Panc1 (cell line): Measurements from ENCODE around the gene BRD4. TPM values are rescaled to one million over a fixed set of nuclear protein-coding genes. Genes with fewer than 3 reads are reported as not detected.

ENCODE experiments used
- ATAC-seq: fragments of 200-7000 bp; cut with Tn5 transposase; 2 replicates; pipeline ENCODE4 v1.9.1; 2020; ENCODE audit warnings: mild to moderate bottlenecking, moderate library complexity
- BruUV-seq: library from RNA; stranded (reverse); fragments of 400-500 nt; replicated peaks from 2 replicates; lab custom pipeline; 2021; lab: Mats Ljungman, UMichigan
- CTCF ChIA-PET: fragments of 300-600 bp; sonication (Branson Sonifier 250); formaldehyde crosslinking; loops from one replicate; lab custom pipeline; 2022; ENCODE audit warnings: antibody characterized with exemption; lab: Charles Lee
- POLR2A ChIA-PET: fragments of 300-600 bp; sonication (Branson Sonifier 250); formaldehyde crosslinking; loops from one replicate; lab custom pipeline; 2022; ENCODE audit warnings: antibody characterized with exemption; lab: Charles Lee
- DNase-seq: peaks from one replicate; pipeline ENCODE4 v3.0.0-alpha.2; 2010; ENCODE audit warnings: low read depth, low spot score
- H3K27ac ChIP-seq: 2 replicates; pipeline ENCODE4 v1.5.1; 2011; ENCODE audit warnings: mild to moderate bottlenecking, low read length, inconsistent platforms
- H3K27me3 ChIP-seq: fragments of 200-500 bp; sonication (Bioruptor generic); 2 replicates; pipeline ENCODE4 v1.6.0; 2014; ENCODE audit warnings: low read length, inconsistent platforms; ENCODE audit not compliant: control insufficient read depth, insufficient read depth
- H3K36me3 ChIP-seq: fragments of 200-500 bp; sonication (Bioruptor generic); 2 replicates; pipeline ENCODE4 v1.5.1; 2014; ENCODE audit warnings: inconsistent platforms, mild to moderate bottlenecking, low read length, moderate library complexity; ENCODE audit not compliant: control insufficient read depth, insufficient read depth
- H3K4me1 ChIP-seq: 2 replicates; pipeline ENCODE4 v1.5.1; 2011; ENCODE audit warnings: inconsistent platforms, mild to moderate bottlenecking, low read length, moderate library complexity; ENCODE audit not compliant: control insufficient read depth, insufficient read depth
- H3K4me3 ChIP-seq, 2 experiments: 2 replicates each; pipeline ENCODE4 v1.5.1; 2011 to 2012; ENCODE audit warnings: low read depth in 2 of 2, low read length in 2 of 2, mild to moderate bottlenecking in 2 of 2, inconsistent platforms in 1 of 2, moderate library complexity in 1 of 2
- H3K9me3 ChIP-seq: fragments of 200-500 bp; sonication (Bioruptor generic); 2 replicates; pipeline ENCODE4 v1.5.1; 2014; ENCODE audit warnings: low read depth, mild to moderate bottlenecking, inconsistent platforms, low read length, moderate library complexity; ENCODE audit not compliant: control insufficient read depth, insufficient read depth
- POLR2AphosphoS5 ChIP-seq: IDR thresholded peaks from 2 replicates; pipeline ENCODE4 v1.6.1; 2012; ENCODE audit warnings: mild to moderate bottlenecking, low read depth, low read length, moderate library complexity
- SIN3A ChIP-seq: IDR thresholded peaks from 2 replicates; pipeline ENCODE4 v1.6.1; 2012; ENCODE audit warnings: low read depth, mild to moderate bottlenecking, low read length, moderate library complexity, borderline replicate concordance; ENCODE audit not compliant: insufficient read depth
- TCF7L2 ChIP-seq: IDR thresholded peaks from 2 replicates; pipeline ENCODE4 v1.6.1; 2011; ENCODE audit warnings: mild to moderate bottlenecking, low read depth, low read length, inconsistent platforms
- in situ Hi-C: cut with HindIII; loops from 2 replicates; pipeline ENCODE4 v1.10.0; 2016; ENCODE audit warnings: low sequenced_read_pairs, low pct_unique_long_range_greater_than_20kb
- intact Hi-C: fragments of 100-400 bp; cut with micrococcal nuclease; formaldehyde crosslinking; loops from one replicate; pipeline ENCODE4 v1.10.0; 2022; ENCODE audit not compliant: unreplicated experiment
- total RNA-seq: library from RNA; stranded (reverse); gene quantifications from one replicate; pipeline ENCODE4 v1.2.1, GENCODE V29; 2021; ENCODE audit not compliant: unreplicated experiment
- TF ChIP-seq, protein P1 (sequence below), 2 experiments: IDR thresholded peaks; 2 replicates each; pipeline ENCODE4 v1.6.1; 2011 to 2012; ENCODE audit warnings: low read depth in 2 of 2, control low read depth in 1 of 2, low read length in 1 of 2, mild to moderate bottlenecking in 1 of 2, moderate library complexity in 1 of 2; ENCODE audit not compliant: insufficient read depth in 1 of 2
- TF ChIP-seq, protein P2 (sequence below): fragments of 450-650 bp; IDR thresholded peaks from 2 replicates; pipeline ENCODE4 v1.5.1; 2017; ENCODE audit warnings: mild to moderate bottlenecking

BRD4 gene
- total RNA-seq, 1 experiment from 2014 or later: 102 TPM

GRCh38 chr19:15201374-15202023 is 130.8 kb downstream of the BRD4 start:
- ATAC-seq (no peak), DNase-seq (no peak)
- Histone ChIP-seq H3K27ac (no peak overlapping the region), H3K9me3 (no peaks in the 10 kb centered on the region), H3K4me1 (no peaks in the 10 kb centered on the region), H3K36me3 (no peaks in the 10 kb centered on the region), H3K27me3 (no peaks in the 10 kb centered on the region), H3K4me3 (no peak overlapping the region)
- in situ Hi-C loops: no loop called here
- TF ChIP-seq TCF7L2 (no peak), SIN3A (no peak), POLR2AphosphoS5 (no peak)
- TF ChIP-seq, protein P1, sequence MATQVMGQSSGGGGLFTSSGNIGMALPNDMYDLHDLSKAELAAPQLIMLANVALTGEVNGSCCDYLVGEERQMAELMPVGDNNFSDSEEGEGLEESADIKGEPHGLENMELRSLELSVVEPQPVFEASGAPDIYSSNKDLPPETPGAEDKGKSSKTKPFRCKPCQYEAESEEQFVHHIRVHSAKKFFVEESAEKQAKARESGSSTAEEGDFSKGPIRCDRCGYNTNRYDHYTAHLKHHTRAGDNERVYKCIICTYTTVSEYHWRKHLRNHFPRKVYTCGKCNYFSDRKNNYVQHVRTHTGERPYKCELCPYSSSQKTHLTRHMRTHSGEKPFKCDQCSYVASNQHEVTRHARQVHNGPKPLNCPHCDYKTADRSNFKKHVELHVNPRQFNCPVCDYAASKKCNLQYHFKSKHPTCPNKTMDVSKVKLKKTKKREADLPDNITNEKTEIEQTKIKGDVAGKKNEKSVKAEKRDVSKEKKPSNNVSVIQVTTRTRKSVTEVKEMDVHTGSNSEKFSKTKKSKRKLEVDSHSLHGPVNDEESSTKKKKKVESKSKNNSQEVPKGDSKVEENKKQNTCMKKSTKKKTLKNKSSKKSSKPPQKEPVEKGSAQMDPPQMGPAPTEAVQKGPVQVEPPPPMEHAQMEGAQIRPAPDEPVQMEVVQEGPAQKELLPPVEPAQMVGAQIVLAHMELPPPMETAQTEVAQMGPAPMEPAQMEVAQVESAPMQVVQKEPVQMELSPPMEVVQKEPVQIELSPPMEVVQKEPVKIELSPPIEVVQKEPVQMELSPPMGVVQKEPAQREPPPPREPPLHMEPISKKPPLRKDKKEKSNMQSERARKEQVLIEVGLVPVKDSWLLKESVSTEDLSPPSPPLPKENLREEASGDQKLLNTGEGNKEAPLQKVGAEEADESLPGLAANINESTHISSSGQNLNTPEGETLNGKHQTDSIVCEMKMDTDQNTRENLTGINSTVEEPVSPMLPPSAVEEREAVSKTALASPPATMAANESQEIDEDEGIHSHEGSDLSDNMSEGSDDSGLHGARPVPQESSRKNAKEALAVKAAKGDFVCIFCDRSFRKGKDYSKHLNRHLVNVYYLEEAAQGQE (IDR thresholded peaks at IDR 0.05; ENCODE audit: insufficient read depth in 1 of 2, low read depth in 2 of 2, low read length in 1 of 2): no peak
- TF ChIP-seq, protein P2, sequence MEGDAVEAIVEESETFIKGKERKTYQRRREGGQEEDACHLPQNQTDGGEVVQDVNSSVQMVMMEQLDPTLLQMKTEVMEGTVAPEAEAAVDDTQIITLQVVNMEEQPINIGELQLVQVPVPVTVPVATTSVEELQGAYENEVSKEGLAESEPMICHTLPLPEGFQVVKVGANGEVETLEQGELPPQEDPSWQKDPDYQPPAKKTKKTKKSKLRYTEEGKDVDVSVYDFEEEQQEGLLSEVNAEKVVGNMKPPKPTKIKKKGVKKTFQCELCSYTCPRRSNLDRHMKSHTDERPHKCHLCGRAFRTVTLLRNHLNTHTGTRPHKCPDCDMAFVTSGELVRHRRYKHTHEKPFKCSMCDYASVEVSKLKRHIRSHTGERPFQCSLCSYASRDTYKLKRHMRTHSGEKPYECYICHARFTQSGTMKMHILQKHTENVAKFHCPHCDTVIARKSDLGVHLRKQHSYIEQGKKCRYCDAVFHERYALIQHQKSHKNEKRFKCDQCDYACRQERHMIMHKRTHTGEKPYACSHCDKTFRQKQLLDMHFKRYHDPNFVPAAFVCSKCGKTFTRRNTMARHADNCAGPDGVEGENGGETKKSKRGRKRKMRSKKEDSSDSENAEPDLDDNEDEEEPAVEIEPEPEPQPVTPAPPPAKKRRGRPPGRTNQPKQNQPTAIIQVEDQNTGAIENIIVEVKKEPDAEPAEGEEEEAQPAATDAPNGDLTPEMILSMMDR: no peak
- no TSS peak for BruUV-seq
- ChIA-PET CTCF (no interaction called here), POLR2A (no interaction called here)
- intact Hi-C loops: no loop called here

DNA sequence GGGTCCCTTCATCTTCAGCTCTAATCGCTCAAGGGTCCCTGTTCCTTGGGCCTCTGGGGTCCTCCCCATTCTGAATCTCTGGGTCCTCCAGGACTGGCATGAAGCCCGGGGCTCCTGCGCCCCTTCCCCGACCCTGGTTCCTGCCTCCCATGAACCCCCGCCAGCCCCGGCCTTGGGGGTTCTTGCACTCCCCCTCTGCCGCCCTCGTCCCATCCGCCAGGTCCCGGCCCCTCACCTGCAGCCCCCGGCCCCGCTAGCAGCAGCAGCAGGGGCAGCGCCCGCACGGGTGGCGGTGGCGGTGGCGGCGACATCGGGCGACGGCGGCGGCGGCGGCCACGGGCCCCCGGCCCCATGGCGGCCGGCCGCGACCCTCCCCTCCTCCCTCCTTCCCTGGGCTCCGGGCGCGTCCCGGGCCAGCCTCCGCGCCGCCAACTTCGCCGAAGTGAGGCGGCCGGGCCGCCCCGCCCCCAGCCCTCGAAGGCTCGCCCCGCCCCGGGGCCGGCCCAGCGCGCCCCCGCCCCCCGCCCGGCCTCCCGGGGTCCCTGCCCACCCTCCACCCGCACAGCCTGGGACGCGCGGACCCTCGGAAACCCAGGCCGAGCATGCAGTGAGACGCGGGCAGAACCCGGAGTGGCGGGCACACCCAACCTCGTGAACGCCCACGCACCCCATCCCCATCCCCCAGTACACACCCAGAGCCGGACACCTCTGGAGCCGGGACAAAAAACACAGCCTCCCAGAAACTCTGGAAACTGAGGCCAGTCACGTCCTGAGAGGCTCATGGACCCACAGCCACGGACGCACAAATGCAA is 131.6 kb downstream of the BRD4 start, which contains the start of gene NOTCH3:
Gene NOTCH3 (minus strand): TSS at position 443 of the 812 bp plus-strand sequence. CDS start 90 bp downstream, at position 353.
- H3K27me3 ChIP-seq: no peaks in the 10 kb centered on the region
- no peaks in the 10 kb centered on the region for H3K9me3 ChIP-seq
- BruUV-seq: no TSS peak
- no peak within 1 kb of the TSS for H3K27ac ChIP-seq
- intact Hi-C loops: no loop called here
- ChIA-PET CTCF (no interaction called here), POLR2A (no interaction called here)
- in situ Hi-C loops: no loop called here
- no peaks in the 10 kb centered on the region for H3K4me1 ChIP-seq
- peak within 1 kb of the TSS; percentile 37 to 48 for H3K4me3 ChIP-seq
- no peak for TF ChIP-seq POLR2AphosphoS5
- TF ChIP-seq, protein P1 (IDR thresholded peaks at IDR 0.05; ENCODE audit: insufficient read depth in 1 of 2, low read depth in 2 of 2, low read length in 1 of 2): no peak
- no peak for TF ChIP-seq TCF7L2
- TF ChIP-seq, protein P2: no peak
- TF ChIP-seq SIN3A: no peak
- no peaks in the 10 kb centered on the region for H3K36me3 ChIP-seq
- DNase-seq: no peak
- no peak for ATAC-seq
